Mesothelial cell of epicardium (in vitro differentiated cells): ENCODE results near the gene GNAO1. TPM values are rescaled to one million over a fixed set of nuclear protein-coding genes. Genes with fewer than 3 reads are reported as not detected.

Experiments used
- DNase-seq, 2 experiments: peaks; one replicate each; pipeline ENCODE4 v3.0.0; 2021; ENCODE audit warnings: low spot score in 2 of 2; ENCODE audit not compliant: unreplicated experiment in 2 of 2
- H3K27ac Mint-ChIP-seq: 2 replicates; pipeline ENCODE4 v1.8.0; 2021; ENCODE audit warnings: mixed read lengths
- H3K27me3 Mint-ChIP-seq: 2 replicates; pipeline ENCODE4 v1.8.0; 2021; ENCODE audit warnings: low read depth, mixed read lengths
- H3K36me3 Mint-ChIP-seq: 2 replicates; pipeline ENCODE4 v1.8.0; 2021; ENCODE audit warnings: mixed read lengths
- H3K4me1 Mint-ChIP-seq: 2 replicates; pipeline ENCODE4 v1.8.0; 2021; ENCODE audit warnings: mixed read lengths
- H3K4me3 Mint-ChIP-seq: 2 replicates; pipeline ENCODE4 v1.8.0; 2021; ENCODE audit warnings: mild to moderate bottlenecking, moderate library complexity, mixed read lengths
- H3K9me3 Mint-ChIP-seq: 2 replicates; pipeline ENCODE4 v1.8.0; 2021; ENCODE audit warnings: mixed read lengths
- total RNA-seq: library from RNA; stranded (reverse); gene quantifications from 3 replicates; pipeline ENCODE4 v1.2.1, GENCODE V29; 2021
- TF ChIP-seq, protein P1 (sequence below): fragments of 200-600 bp; sonication (generic); IDR thresholded peaks from one replicate; pipeline ENCODE4 v1.5.0; 2021; ENCODE audit warnings: antibody characterized with exemption; ENCODE audit not compliant: unreplicated experiment

GNAO1 gene
- total RNA-seq, 1 donor from 2014 or later = 3.3 TPM

DNA sequence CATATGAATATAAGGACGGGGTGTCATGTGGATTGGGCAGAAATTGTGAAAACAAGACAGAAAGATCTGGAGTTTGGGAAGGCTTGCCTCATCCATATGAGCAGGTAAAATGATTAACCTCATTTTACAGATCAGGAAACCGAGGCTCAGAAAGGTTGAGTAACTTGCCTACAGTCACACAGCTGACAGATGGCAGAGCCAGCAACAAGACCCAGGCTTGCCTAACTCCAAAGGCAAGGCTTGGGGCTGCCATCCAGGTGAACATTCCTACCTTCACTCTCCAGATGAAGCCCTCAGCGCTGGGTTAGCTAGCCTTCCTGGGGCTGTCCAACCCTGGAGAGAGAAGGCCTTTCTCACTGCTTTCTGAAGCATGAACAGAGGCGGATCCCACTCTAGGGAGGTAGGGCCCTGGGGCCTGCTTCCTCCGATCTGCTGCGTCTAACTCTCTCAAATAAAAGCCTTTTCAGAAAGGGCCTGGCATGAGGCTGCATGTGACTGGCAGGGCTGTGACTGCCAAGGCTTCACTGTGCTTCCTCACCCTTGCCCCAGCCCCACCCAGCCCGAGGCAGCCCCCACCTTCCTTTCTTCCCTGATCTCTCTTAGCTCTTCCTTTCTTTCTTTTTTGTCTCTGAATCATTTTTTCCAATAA is 107.8 kb downstream of the GNAO1 start:
- Mint-ChIP-seq H3K27ac (no peak overlapping the region), H3K36me3 (no peaks in the 10 kb centered on the region)

GRCh38 chr16:56300242-56300623 is 108.9 kb downstream of the GNAO1 start:
- TF ChIP-seq, protein P1, sequence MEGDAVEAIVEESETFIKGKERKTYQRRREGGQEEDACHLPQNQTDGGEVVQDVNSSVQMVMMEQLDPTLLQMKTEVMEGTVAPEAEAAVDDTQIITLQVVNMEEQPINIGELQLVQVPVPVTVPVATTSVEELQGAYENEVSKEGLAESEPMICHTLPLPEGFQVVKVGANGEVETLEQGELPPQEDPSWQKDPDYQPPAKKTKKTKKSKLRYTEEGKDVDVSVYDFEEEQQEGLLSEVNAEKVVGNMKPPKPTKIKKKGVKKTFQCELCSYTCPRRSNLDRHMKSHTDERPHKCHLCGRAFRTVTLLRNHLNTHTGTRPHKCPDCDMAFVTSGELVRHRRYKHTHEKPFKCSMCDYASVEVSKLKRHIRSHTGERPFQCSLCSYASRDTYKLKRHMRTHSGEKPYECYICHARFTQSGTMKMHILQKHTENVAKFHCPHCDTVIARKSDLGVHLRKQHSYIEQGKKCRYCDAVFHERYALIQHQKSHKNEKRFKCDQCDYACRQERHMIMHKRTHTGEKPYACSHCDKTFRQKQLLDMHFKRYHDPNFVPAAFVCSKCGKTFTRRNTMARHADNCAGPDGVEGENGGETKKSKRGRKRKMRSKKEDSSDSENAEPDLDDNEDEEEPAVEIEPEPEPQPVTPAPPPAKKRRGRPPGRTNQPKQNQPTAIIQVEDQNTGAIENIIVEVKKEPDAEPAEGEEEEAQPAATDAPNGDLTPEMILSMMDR = no peak
- no peak for DNase-seq
- H3K9me3 Mint-ChIP-seq = no peaks in the 10 kb centered on the region
- no peaks in the 10 kb centered on the region for H3K27me3 Mint-ChIP-seq
- no peaks in the 10 kb centered on the region for H3K36me3 Mint-ChIP-seq
- no peak overlapping the region for H3K27ac Mint-ChIP-seq
- H3K4me3 Mint-ChIP-seq = no peak overlapping the region
- peaks cover 27% of the 10 kb centered on the region for H3K4me1 Mint-ChIP-seq

More for the DNA sequence above, 107.8 kb downstream of the GNAO1 start:
- Mint-ChIP-seq H3K4me1 (peaks cover 26% of the 10 kb centered on the region), H3K4me3 (no peak overlapping the region), H3K9me3 (no peaks in the 10 kb centered on the region), H3K27me3 (no peaks in the 10 kb centered on the region)
- DNase-seq = no peak
- TF ChIP-seq, protein P1 = no peak

DNA sequence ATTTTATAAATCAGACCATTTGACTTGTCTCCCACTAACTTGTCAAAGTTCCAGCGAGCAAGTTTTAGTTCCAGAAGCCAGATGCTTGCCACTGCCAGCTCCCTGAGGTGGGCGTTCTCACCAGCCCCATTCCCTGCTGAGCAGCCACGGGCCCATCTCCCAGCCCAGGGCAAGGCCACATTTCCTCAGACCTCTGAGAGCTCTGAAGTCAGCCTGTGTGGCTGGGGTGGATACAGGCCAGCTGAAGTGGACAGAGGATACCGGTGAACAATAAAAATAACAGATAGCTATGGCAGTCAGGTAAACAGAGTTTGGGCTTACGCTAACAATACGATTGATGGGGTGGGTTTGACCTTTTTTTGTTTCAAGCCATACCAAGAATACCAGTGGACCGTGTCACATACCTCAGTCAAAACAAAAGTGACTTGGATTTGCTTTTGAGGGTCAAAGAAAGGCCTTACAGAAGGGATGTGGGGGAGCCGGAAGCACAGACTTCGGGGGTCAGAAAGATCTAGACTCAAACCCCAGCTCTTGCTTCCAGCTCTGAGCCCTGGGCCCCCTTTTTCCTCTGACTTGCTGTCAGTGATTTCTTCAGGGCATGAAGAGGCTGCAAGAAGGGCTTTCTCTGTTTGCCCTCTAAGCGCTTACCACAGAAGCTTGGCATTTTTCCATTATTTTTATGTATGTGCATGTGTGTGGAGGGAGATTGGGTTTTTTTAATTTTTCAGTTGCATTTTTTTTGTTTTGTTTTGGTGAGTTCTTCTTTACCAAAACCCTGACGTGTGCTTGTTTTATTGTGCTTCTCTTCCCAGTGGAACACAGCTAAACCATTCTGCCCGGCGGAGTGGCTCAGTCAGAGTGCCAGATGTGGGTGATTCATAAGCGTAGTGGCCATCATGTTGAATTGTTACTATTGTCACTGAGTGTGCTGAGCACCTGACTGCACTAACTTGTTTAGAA is 109.9 kb downstream of the GNAO1 start:
- H3K4me1 Mint-ChIP-seq = peaks cover 24% of the 10 kb centered on the region
- H3K9me3 Mint-ChIP-seq = no peaks in the 10 kb centered on the region
- no peak overlapping the region for H3K27ac Mint-ChIP-seq
- DNase-seq = no peak
- no peak overlapping the region for H3K4me3 Mint-ChIP-seq
- TF ChIP-seq, protein P1 = no peak
- no peaks in the 10 kb centered on the region for H3K27me3 Mint-ChIP-seq
- no peaks in the 10 kb centered on the region for H3K36me3 Mint-ChIP-seq

DNA sequence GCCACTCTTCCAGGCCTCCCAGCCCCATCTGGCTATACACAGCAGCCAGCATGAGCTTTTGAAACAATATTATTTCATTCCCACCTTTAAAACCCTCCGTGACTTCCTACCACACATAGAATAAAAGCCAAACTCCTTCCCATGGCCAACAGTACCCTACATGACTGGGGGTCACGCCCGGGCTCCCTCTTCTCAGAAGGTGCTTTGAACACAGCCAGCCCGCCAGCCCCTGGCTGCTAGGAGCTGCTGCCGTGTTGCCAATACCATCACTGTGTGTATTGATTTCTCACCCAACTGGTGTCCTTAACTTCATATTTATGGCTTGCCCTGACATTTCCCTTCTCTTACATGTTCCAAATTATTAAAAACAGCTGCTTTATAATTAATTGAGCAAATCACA is 111.2 kb downstream of the GNAO1 start:
- TF ChIP-seq, protein P1 = no peak
- Mint-ChIP-seq H3K4me1 (peaks cover 27% of the 10 kb centered on the region), H3K27me3 (no peaks in the 10 kb centered on the region), H3K36me3 (no peaks in the 10 kb centered on the region), H3K27ac (no peak overlapping the region), H3K4me3 (no peak overlapping the region), H3K9me3 (no peaks in the 10 kb centered on the region)
- DNase-seq = no peak

- H3K27me3 Mint-ChIP-seq = no peaks in the 10 kb centered on the region
- H3K4me3 Mint-ChIP-seq = no peak overlapping the region
- no peak overlapping the region for H3K27ac Mint-ChIP-seq
- peaks cover 23% of the 10 kb centered on the region for H3K4me1 Mint-ChIP-seq
- TF ChIP-seq, protein P1 = no peak
- DNase-seq = no peak
- H3K9me3 Mint-ChIP-seq = no peaks in the 10 kb centered on the region
- H3K36me3 Mint-ChIP-seq = no peaks in the 10 kb centered on the region
Measured at GRCh38 chr16:56303066-56303715, 111.9 kb downstream of the GNAO1 start.
